NK-92 (cell line): Measurements from ENCODE around the gene FZD10.

Experiments used
- DNase-seq: peaks from one replicate; lab custom pipeline; 2025; ENCODE audit not compliant: unreplicated experiment; lab: John Stamatoyannopoulos, UW

Gene FZD10, protein sequence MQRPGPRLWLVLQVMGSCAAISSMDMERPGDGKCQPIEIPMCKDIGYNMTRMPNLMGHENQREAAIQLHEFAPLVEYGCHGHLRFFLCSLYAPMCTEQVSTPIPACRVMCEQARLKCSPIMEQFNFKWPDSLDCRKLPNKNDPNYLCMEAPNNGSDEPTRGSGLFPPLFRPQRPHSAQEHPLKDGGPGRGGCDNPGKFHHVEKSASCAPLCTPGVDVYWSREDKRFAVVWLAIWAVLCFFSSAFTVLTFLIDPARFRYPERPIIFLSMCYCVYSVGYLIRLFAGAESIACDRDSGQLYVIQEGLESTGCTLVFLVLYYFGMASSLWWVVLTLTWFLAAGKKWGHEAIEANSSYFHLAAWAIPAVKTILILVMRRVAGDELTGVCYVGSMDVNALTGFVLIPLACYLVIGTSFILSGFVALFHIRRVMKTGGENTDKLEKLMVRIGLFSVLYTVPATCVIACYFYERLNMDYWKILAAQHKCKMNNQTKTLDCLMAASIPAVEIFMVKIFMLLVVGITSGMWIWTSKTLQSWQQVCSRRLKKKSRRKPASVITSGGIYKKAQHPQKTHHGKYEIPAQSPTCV

GRCh38 chr12:130162267-130162666 is at the start of gene FZD10:
Gene FZD10 (plus strand): TSS chr12:130162464. CDS start chr12:130162943, 479 bp downstream.
- no peak for DNase-seq

GRCh38 chr12:130114952-130115351 is 47.3 kb upstream of the FZD10 start:
- DNase-seq: no peak

GRCh38 chr12:130115646-130116045 is 46.6 kb upstream of the FZD10 start:
- DNase-seq: no peak

GRCh38 chr12:130116791-130117190 is 45.5 kb upstream of the FZD10 start:
- no peak for DNase-seq

DNA sequence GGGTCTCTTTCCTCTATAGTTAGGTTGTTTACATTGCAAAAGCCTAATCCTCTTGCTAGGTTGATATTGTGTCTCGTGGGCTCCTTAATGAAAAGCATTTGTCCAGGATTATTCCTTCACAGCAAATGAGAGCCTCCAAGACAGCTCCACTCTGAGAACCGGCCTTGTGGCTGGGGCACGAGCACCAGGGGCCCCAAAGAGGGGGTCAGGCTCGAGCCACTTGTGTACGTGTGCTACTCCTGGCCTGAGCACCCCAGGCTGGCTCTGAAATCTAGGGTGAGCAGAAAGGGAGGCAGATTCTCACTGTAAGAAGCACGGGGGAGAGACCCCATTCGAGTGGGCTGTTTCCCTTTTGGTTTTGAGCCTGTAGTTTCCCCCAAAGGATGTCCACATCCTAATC is 45.0 kb upstream of the FZD10 start:
- no peak for DNase-seq

- no peak for DNase-seq
These were observed 44.6 kb upstream of the FZD10 start for GRCh38 chr12:130117701-130118100.

DNA sequence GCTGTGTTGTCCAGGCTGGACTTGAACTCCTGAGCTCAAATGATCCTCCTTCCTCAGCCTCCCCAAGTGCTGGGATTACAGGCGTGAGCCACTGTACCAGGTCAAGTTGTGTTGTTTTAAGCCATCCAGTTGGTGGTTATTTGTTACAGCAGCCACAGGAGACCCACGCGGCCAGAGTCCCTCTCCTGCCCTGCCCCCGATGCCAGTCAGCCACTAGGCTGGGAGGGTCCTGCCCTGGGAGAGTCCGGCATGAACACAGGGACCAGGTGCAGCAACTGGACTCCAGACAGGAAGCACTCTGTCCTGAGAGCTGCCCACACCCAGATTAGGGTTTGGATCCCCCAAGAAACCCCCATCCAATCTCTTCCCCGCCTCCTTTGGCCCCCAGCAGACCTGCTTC is 44.1 kb upstream of the FZD10 start:
- DNase-seq: no peak

DNA sequence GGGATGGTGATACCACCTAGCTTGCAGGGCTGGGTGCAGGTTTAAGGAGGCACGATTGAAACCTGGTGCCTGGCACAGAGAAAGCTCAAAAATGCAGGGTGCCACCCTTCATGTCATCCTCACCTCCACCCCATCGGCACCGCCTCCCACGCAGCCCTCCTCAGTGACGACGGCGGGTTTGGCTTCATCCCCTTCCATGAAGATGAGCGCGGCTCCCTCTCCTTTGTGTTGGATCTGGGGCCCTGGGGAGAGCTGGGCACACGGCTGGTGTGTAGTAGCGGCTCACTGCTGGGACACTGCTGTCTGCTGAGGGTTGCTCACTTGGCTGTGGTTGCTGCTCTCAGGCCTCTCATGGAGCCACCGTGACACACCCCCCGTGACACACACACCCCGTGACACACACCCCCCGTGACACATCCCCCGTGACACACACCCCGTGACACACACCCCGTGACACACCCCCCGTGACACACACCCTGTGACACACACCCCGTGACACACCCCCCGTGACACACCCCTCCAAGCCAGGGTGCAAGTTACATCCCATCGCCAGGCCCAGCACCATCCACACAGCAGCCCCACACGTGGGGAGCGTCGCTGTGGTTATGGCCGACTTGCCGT is 42.9 kb upstream of the FZD10 start:
- DNase-seq: no peak

DNA sequence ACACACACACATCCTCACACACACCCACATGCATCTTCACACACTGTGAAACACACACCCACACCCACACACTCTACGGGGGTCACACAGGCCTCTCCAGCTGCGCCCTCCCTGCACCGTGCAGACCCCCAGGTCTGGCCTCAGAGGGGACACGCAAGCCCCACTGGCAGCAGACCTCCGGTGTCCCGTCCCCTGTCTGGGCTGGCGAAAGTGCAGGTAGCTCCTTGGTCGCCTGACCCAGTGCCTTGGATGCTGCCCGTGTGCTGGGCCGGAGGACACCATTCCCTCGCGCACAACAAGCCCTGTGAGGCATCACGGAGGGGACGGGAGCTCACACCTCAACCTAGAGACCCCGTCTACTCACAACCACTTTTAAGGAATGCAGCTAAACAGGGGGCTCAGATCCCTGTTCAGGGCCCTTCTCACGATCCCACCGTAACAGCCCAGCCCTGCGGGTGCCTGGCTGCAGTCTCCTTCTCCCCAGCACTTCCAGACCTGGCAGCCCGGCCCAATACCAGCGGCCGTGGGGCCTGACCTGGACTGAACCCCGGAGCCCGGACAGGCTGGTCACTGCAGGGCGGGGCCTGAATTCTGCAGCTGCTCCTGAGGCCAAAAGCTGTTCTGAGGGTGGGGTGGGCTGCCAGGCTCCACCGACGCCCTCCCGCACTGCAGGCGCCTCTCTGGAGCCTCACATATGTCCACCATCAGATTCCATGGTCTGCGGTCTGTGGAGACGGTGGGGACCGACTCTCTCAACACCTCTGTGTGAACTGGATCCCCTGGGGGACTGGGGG is 42.1 kb upstream of the FZD10 start:
- DNase-seq: no peak

- no peak for DNase-seq
These were observed 40.9 kb upstream of the FZD10 start for GRCh38 chr12:130121226-130122000.

- no peak for DNase-seq
These were observed 39.9 kb upstream of the FZD10 start for GRCh38 chr12:130122356-130122755.

DNA sequence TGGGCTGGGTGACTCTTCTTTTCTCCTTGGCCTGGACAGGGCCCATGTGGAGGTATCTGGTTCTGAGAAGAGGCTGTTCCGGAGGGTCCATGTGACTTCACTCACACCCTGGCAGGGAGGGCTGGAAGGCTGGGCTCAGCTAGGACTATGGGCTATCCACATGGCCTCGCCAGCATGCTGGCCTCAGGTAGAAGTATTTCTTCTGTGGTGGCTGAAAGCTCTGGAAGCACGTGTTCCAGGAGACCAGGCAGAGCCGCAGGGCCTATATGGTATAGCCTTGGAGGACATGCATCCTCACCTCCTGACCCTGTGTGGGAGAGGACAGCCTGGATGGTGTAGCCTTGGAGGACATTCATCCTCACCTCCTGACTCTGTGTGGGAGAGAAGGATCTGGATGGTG is 38.2 kb upstream of the FZD10 start:
- no peak for DNase-seq

DNA sequence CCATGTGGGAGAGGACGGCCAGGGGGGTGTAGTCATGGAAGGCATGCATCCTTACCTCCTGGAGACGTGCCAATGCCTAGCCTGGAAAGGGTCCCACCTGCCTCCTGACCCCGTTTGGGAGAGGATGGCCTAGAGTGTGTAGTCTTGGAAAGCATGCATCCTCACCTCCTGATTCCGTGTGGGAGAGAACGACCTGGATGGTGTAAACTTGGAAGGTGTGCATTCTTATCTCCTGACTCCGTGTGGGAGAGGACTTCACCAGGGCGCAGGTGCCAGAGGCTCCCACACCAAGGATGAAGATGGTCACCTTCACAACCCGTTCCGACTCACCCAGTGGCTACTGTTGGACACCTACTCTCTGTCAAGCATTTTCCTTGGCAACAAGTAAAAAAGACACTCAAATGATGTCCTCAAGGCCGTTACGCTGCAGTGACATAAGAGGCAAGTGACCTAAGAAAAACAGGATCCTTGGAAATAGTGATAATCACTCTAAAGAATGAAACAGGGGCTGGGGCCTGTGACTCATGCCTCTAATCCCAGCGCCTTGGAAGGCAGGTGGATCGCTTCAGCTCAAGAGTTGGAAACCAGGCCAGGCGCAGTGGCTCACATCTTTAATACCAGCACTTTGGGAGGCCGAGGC is 37.5 kb upstream of the FZD10 start:
- no peak for DNase-seq

- no peak for DNase-seq
These were observed 36.2 kb upstream of the FZD10 start for GRCh38 chr12:130126023-130126432.

DNA sequence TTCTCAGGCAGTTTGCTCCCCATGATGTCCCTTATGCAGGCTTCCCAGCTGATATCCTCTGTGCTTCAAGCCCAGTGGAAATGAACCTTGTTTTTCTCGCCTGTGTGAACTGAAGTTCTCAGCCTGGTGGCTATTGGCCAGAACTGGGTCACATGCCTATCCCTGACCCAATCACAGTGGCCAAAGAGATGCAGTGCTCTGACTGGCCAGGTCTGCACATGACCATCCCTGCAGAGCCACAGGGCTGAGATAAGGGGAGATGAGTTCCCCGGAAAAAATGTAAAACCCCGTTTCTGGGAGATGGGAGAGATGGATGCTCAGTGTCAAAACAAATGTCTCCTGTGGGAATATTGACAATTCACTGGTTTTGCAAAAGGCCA is 34.7 kb upstream of the FZD10 start:
- DNase-seq: no peak

- no peak for DNase-seq
These were observed 34.1 kb upstream of the FZD10 start for GRCh38 chr12:130127912-130128789.

DNA sequence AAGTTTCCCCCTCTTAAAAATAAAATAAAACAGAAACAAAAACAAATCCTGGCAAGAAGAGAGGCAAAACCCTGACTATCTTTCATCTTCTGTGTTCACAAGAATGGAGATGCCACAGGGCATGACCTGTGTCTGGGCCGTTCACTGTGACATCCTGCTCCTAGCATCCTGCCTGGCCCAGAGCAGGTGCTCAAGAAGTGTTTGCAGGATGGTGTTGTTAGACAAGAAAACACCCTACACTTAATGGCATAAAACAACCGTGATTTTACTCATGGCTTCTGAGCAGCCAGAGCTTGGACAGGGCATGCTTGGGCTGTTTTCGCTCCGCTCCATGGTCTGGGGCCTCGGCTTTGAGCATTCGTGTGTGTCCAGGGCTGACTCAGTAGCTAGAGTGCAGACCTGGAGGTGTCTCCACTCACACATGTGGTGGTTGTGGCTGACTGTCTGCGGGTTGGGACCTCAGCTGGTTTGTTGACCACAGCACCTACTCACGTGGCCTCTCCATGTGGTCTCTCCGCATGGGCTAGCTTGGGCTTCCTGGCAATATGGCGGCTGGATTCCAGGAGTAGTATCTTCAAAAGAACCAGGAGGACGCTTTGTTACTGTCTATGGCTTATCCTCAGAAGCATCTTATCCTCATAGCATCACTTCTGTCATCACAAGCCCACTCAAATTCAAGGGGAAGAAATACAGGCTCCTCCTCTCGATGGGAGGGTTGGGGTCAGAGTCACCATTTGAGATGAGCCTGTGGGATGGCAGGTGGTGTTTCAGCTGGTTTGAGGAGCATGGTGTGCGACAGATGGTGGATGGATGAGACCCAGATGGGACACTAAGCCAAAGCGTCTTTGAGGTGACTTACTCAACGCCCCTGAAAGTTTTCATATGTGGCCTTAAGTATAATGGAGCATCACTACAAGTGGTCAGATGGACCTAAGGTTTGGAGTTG is 33.2 kb upstream of the FZD10 start:
- no peak for DNase-seq

DNA sequence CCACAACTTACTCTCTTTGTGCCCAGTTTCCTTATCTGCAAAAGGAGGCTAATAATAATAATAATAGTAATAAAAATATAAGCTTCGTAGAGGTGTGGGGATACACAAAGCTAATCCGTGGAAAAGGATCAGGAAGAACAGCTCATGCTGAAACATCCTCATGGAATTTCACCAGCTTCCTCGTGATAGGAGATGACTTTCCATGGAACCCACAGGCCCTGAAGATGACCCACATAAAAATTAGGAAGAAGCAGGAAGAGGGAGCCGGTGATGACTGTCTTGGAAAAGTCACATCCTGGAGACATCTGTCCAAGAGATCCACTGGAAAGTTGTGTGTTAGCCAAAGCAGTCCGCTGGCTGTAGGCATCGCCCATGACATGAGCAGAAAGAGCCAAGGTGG is 31.9 kb upstream of the FZD10 start:
- DNase-seq: no peak
